Subcutaneous abdominal adipose tissue (tissue), 5 donors: ENCODE measurements around the gene CEP112.
A peak's percentile ranks its signal among the peaks of the same experiment; 100 is the strongest.

Source experiments
- H3K27ac ChIP-seq: one replicate; pipeline ENCODE4 v1.7.0; 2013; ENCODE audit warnings: low read depth, mild to moderate bottlenecking, inconsistent platforms, low read length, moderate library complexity
- H3K27me3 ChIP-seq, 5 donors: one replicate each; pipeline ENCODE4 v1.7.0; 2013; ENCODE audit warnings: low read length in 5 of 5, inconsistent platforms in 1 of 5; ENCODE audit not compliant: control insufficient read depth in 5 of 5, insufficient read depth in 4 of 5
- H3K36me3 ChIP-seq, 5 donors: one replicate each; pipeline ENCODE4 v1.7.0; 2013; ENCODE audit warnings: low read length in 5 of 5; ENCODE audit not compliant: control insufficient read depth in 5 of 5, insufficient read depth in 5 of 5
- H3K4me1 ChIP-seq, 5 donors: one replicate each; pipeline ENCODE4 v1.7.0; 2013; ENCODE audit warnings: low read length in 5 of 5, mild to moderate bottlenecking in 3 of 5, moderate library complexity in 1 of 5; ENCODE audit not compliant: control insufficient read depth in 5 of 5, insufficient read depth in 5 of 5
- H3K4me3 ChIP-seq, 5 donors: one replicate each; pipeline ENCODE4 v1.7.0; 2013; ENCODE audit warnings: low read length in 5 of 5, low read depth in 1 of 5
- H3K9ac ChIP-seq, 5 donors: one replicate each; pipeline ENCODE4 v1.7.0; 2013; ENCODE audit warnings: low read length in 5 of 5, mild to moderate bottlenecking in 4 of 5, moderate library complexity in 3 of 5
- H3K9me3 ChIP-seq, 5 donors: one replicate each; pipeline ENCODE4 v1.7.0; 2013; ENCODE audit warnings: low read length in 5 of 5; ENCODE audit not compliant: control insufficient read depth in 5 of 5
- donor health status: healthy.
- donor health status: healthy.
- donor health status: healthy.
- donor health status: healthy.
- donor health status: healthy.

The CEP112 gene

GRCh38 chr17:65936013-65936412 is 255.9 kb downstream of the CEP112 start:
- no peaks in the 10 kb centered on the region for H3K36me3 ChIP-seq
- H3K4me1 ChIP-seq, result no peaks in the 10 kb centered on the region
- H3K9ac ChIP-seq, result no peak overlapping the region
- H3K27ac ChIP-seq, result no peak overlapping the region
- no peaks in the 10 kb centered on the region for H3K27me3 ChIP-seq
- H3K9me3 ChIP-seq, result peaks cover 0 to 9% (median 4%) of the 10 kb centered on the region in 5 donors
- no peak overlapping the region for H3K4me3 ChIP-seq

- H3K9ac ChIP-seq, result no peak overlapping the region
- H3K9me3 ChIP-seq, result peaks cover 0 to 7% (median 4%) of the 10 kb centered on the region in 5 donors
- H3K27me3 ChIP-seq, result no peaks in the 10 kb centered on the region
- H3K4me1 ChIP-seq, result no peaks in the 10 kb centered on the region
- H3K36me3 ChIP-seq, result no peaks in the 10 kb centered on the region
- no peak overlapping the region for H3K4me3 ChIP-seq
- no peak overlapping the region for H3K27ac ChIP-seq
These were observed 258.6 kb downstream of the CEP112 start for GRCh38 chr17:65933290-65933689.

- Histone ChIP-seq H3K9ac (no peak overlapping the region), H3K4me1 (no peaks in the 10 kb centered on the region), H3K4me3 (no peak overlapping the region), H3K27ac (no peak overlapping the region), H3K36me3 (peaks cover 0 to 6% (median 2%) of the 10 kb centered on the region in 5 donors), H3K27me3 (no peaks in the 10 kb centered on the region), H3K9me3 (peaks cover 0 to 7% (median 4%) of the 10 kb centered on the region in 5 donors)
These were observed 260.4 kb downstream of the CEP112 start for GRCh38 chr17:65931246-65932149.

GRCh38 chr17:65930140-65930730 is 261.7 kb downstream of the CEP112 start:
- Histone ChIP-seq H3K9ac (no peak overlapping the region), H3K27ac (no peak overlapping the region), H3K27me3 (no peaks in the 10 kb centered on the region), H3K4me1 (no peaks in the 10 kb centered on the region), H3K36me3 (peaks cover 0 to 7% (median 5%) of the 10 kb centered on the region in 5 donors), H3K9me3 (peaks cover 0 to 7% (median 4%) of the 10 kb centered on the region in 5 donors), H3K4me3 (no peak overlapping the region)

- no peak overlapping the region for H3K4me3 ChIP-seq
- H3K27ac ChIP-seq, result no peak overlapping the region
- H3K9ac ChIP-seq, result no peak overlapping the region
- no peaks in the 10 kb centered on the region for H3K27me3 ChIP-seq
- peaks cover 0 to 11% (median 0%) of the 10 kb centered on the region in 5 donors for H3K4me1 ChIP-seq
- H3K9me3 ChIP-seq, result no peaks in the 10 kb centered on the region
- H3K36me3 ChIP-seq, result peaks cover 0 to 8% (median 5%) of the 10 kb centered on the region in 5 donors
These were observed 265.3 kb downstream of the CEP112 start for GRCh38 chr17:65926599-65926998.

- H3K9ac ChIP-seq, result no peak overlapping the region
- H3K27ac ChIP-seq, result peak overlapping the region; percentile 37
These were observed 266.2 kb downstream of the CEP112 start for GRCh38 chr17:65925606-65926307.

GRCh38 chr17:65920996-65921395 is 270.9 kb downstream of the CEP112 start:
- Histone ChIP-seq H3K4me3 (no peak overlapping the region), H3K27ac (no peak overlapping the region), H3K9ac (no peak overlapping the region), H3K27me3 (no peaks in the 10 kb centered on the region), H3K36me3 (peaks cover 0 to 3% (median 0%) of the 10 kb centered on the region in 5 donors), H3K9me3 (no peaks in the 10 kb centered on the region), H3K4me1 (peaks cover 0 to 33% (median 15%) of the 10 kb centered on the region in 5 donors)

More at GRCh38 chr17:65925606-65926307, 266.2 kb downstream of the CEP112 start:
- Histone ChIP-seq H3K27me3 (no peaks in the 10 kb centered on the region), H3K4me3 (no peak overlapping the region), H3K9me3 (no peaks in the 10 kb centered on the region), H3K36me3 (peaks cover 0 to 8% (median 5%) of the 10 kb centered on the region in 5 donors), H3K4me1 (peaks cover 0 to 17% (median 0%) of the 10 kb centered on the region in 5 donors)

GRCh38 chr17:65918916-65919315 is 273.0 kb downstream of the CEP112 start:
- Histone ChIP-seq H3K27me3 (no peaks in the 10 kb centered on the region), H3K4me3 (no peak overlapping the region), H3K27ac (no peak overlapping the region), H3K4me1 (peaks cover 0 to 33% (median 18%) of the 10 kb centered on the region in 5 donors), H3K36me3 (no peaks in the 10 kb centered on the region), H3K9ac (no peak overlapping the region), H3K9me3 (no peaks in the 10 kb centered on the region)

GRCh38 chr17:65918500-65918899 is 273.4 kb downstream of the CEP112 start:
- Histone ChIP-seq H3K4me1 (peaks cover 0 to 33% (median 18%) of the 10 kb centered on the region in 5 donors), H3K36me3 (no peaks in the 10 kb centered on the region), H3K9ac (no peak overlapping the region), H3K4me3 (no peak overlapping the region), H3K27ac (no peak overlapping the region), H3K9me3 (no peaks in the 10 kb centered on the region), H3K27me3 (no peaks in the 10 kb centered on the region)
